GM08714 (cell line): Measurements from ENCODE around the gene TTC12.

Experiments used
- H3K4me3 ChIP-seq: fragments of 200-500 bp; sonication (Bioruptor generic); 2 replicates; pipeline ENCODE4 v1.5.1; 2014; ENCODE audit warnings: mild to moderate bottlenecking, low read length, inconsistent platforms
- ZNF274 ChIP-seq: IDR thresholded peaks from 2 replicates; pipeline ENCODE4 v1.6.1; 2012; ENCODE audit warnings: mild to moderate bottlenecking, low read depth, low read length

TTC12 gene

GRCh38 chr11:113314389-113315301, at the start of gene TTC12:
Gene TTC12 (plus strand): TSS chr11:113314583. CDS start chr11:113316258, 1,675 bp downstream.
- H3K4me3 ChIP-seq = peak within 1 kb of the TSS; percentile 70
- no peak for TF ChIP-seq ZNF274

- no peak overlapping the region for H3K4me3 ChIP-seq
- TF ChIP-seq ZNF274 = no peak
Observed at GRCh38 chr11:113265362-113265761, 49.0 kb upstream of the TTC12 start.

- TF ChIP-seq ZNF274 = no peak
Observed at GRCh38 chr11:113267493-113267892, 46.9 kb upstream of the TTC12 start.

GRCh38 chr11:113269096-113269495, 45.3 kb upstream of the TTC12 start:
- no peak for TF ChIP-seq ZNF274
- H3K4me3 ChIP-seq = no peak overlapping the region

More at GRCh38 chr11:113267493-113267892, 46.9 kb upstream of the TTC12 start:
- no peak overlapping the region for H3K4me3 ChIP-seq

- H3K4me3 ChIP-seq = no peak overlapping the region
- TF ChIP-seq ZNF274 = no peak
Observed at GRCh38 chr11:113269636-113270035, 44.7 kb upstream of the TTC12 start.

GRCh38 chr11:113270080-113270479, 44.3 kb upstream of the TTC12 start:
- no peak for TF ChIP-seq ZNF274
- no peak overlapping the region for H3K4me3 ChIP-seq

- no peak for TF ChIP-seq ZNF274
- H3K4me3 ChIP-seq = no peak overlapping the region
Observed at GRCh38 chr11:113271551-113272245, 42.7 kb upstream of the TTC12 start.

- no peak overlapping the region for H3K4me3 ChIP-seq
- TF ChIP-seq ZNF274 = no peak
Observed at GRCh38 chr11:113272281-113272680, 42.1 kb upstream of the TTC12 start.

- no peak overlapping the region for H3K4me3 ChIP-seq
- TF ChIP-seq ZNF274 = no peak
Observed at GRCh38 chr11:113272927-113273615, 41.3 kb upstream of the TTC12 start.

GRCh38 chr11:113273720-113274119, 40.7 kb upstream of the TTC12 start:
- no peak for TF ChIP-seq ZNF274
- H3K4me3 ChIP-seq = no peak overlapping the region

GRCh38 chr11:113274713-113275582, 39.4 kb upstream of the TTC12 start:
- TF ChIP-seq ZNF274 = no peak
- no peak overlapping the region for H3K4me3 ChIP-seq

- H3K4me3 ChIP-seq = no peak overlapping the region
Observed at GRCh38 chr11:113275602-113276001, 38.8 kb upstream of the TTC12 start.

GRCh38 chr11:113276466-113276865, 37.9 kb upstream of the TTC12 start:
- TF ChIP-seq ZNF274 = no peak
- H3K4me3 ChIP-seq = no peak overlapping the region

More at GRCh38 chr11:113275602-113276001, 38.8 kb upstream of the TTC12 start:
- no peak for TF ChIP-seq ZNF274

GRCh38 chr11:113277907-113278306, 36.5 kb upstream of the TTC12 start:
- no peak for TF ChIP-seq ZNF274

More at GRCh38 chr11:113277907-113278306, 36.5 kb upstream of the TTC12 start:
- H3K4me3 ChIP-seq = no peak overlapping the region
